ENCODE data around the gene FAM161A. TPM values are rescaled to one million over a fixed set of nuclear protein-coding genes. Genes with fewer than 3 reads are reported as not detected.

Gene FAM161A
- total and polyA plus RNA-seq, 2 experiments from 2014 or later, result 16.2 to 27.4 TPM

DNA sequence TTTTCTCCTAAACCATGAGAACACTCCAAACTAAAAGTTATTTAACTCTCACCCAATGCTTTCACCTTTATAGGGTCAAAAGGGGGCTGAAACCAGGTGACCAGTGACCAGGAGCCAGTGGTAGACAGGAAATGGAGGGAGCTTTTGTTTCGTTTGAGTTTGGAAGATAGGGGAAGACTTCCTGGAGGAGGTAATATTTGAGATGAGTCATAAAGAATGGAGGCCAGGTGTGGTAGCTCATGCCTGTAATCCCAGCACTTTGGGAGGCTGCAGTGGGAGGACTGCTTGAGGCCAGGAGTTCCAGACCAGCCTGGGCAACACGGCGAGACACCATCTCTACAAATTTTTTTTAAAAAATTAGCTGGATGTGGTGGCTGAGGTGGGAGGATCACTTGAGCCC is 8.5 kb downstream of the FAM161A start (continued):
- TF ChIP-seq, protein P1, sequence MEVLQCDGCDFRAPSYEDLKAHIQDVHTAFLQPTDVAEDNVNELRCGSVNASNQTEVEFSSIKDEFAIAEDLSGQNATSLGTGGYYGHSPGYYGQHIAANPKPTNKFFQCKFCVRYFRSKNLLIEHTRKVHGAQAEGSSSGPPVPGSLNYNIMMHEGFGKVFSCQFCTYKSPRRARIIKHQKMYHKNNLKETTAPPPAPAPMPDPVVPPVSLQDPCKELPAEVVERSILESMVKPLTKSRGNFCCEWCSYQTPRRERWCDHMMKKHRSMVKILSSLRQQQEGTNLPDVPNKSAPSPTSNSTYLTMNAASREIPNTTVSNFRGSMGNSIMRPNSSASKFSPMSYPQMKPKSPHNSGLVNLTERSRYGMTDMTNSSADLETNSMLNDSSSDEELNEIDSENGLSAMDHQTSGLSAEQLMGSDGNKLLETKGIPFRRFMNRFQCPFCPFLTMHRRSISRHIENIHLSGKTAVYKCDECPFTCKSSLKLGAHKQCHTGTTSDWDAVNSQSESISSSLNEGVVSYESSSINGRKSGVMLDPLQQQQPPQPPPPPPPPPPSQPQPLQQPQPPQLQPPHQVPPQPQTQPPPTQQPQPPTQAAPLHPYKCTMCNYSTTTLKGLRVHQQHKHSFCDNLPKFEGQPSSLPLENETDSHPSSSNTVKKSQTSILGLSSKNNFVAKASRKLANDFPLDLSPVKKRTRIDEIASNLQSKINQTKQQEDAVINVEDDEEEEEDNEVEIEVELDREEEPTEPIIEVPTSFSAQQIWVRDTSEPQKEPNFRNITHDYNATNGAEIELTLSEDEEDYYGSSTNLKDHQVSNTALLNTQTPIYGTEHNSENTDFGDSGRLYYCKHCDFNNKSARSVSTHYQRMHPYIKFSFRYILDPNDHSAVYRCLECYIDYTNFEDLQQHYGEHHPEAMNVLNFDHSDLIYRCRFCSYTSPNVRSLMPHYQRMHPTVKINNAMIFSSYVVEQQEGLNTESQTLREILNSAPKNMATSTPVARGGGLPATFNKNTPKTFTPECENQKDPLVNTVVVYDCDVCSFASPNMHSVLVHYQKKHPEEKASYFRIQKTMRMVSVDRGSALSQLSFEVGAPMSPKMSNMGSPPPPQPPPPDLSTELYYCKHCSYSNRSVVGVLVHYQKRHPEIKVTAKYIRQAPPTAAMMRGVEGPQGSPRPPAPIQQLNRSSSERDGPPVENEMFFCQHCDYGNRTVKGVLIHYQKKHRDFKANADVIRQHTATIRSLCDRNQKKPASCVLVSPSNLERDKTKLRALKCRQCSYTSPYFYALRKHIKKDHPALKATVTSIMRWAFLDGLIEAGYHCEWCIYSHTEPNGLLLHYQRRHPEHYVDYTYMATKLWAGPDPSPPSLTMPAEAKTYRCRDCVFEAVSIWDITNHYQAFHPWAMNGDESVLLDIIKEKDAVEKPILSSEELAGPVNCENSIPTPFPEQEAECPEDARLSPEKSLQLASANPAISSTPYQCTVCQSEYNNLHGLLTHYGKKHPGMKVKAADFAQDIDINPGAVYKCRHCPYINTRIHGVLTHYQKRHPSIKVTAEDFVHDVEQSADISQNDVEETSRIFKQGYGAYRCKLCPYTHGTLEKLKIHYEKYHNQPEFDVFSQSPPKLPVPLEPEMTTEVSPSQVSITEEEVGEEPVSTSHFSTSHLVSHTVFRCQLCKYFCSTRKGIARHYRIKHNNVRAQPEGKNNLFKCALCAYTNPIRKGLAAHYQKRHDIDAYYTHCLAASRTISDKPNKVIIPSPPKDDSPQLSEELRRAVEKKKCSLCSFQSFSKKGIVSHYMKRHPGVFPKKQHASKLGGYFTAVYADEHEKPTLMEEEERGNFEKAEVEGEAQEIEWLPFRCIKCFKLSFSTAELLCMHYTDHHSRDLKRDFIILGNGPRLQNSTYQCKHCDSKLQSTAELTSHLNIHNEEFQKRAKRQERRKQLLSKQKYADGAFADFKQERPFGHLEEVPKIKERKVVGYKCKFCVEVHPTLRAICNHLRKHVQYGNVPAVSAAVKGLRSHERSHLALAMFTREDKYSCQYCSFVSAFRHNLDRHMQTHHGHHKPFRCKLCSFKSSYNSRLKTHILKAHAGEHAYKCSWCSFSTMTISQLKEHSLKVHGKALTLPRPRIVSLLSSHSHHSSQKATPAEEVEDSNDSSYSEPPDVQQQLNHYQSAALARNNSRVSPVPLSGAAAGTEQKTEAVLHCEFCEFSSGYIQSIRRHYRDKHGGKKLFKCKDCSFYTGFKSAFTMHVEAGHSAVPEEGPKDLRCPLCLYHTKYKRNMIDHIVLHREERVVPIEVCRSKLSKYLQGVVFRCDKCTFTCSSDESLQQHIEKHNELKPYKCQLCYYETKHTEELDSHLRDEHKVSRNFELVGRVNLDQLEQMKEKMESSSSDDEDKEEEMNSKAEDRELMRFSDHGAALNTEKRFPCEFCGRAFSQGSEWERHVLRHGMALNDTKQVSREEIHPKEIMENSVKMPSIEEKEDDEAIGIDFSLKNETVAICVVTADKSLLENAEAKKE (CRISPR knock-in tag; IDR thresholded peaks at IDR 0.05), result no peak
- no peak for TF ChIP-seq ZNF331 (CRISPR knock-in tag; IDR thresholded peaks at IDR 0.05; ENCODE audit: low read depth)
- no peak for TF ChIP-seq NANOG (IDR thresholded peaks at IDR 0.05; ENCODE audit: borderline replicate concordance)
- no peak for TF ChIP-seq EZH2 (IDR thresholded peaks at IDR 0.05; ENCODE audit: low read depth, unreplicated experiment)
- TF ChIP-seq, protein P2, sequence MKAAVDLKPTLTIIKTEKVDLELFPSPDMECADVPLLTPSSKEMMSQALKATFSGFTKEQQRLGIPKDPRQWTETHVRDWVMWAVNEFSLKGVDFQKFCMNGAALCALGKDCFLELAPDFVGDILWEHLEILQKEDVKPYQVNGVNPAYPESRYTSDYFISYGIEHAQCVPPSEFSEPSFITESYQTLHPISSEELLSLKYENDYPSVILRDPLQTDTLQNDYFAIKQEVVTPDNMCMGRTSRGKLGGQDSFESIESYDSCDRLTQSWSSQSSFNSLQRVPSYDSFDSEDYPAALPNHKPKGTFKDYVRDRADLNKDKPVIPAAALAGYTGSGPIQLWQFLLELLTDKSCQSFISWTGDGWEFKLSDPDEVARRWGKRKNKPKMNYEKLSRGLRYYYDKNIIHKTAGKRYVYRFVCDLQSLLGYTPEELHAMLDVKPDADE (IDR thresholded peaks at IDR 0.05), result no peak

DNA sequence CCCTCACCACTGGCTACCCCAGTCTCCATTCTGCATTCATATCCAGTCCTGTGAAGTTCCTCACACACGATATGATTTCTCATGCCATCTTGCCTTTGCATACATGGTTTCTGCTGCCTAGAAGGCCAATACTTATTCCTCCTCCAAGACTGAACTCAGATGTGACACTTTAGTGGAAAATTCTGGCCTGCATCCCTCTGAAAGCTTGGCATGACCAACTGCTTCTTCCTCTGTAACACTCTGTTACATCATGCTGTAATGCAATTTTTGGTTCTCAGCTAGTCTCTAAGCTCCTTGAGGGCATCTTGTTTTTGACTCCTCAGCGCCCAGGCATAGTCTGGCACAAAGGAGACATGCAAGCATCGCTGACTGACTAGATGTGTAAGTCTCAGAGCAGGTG is 12.6 kb downstream of the FAM161A start:
- Mint-ChIP-seq H3K36me3 (ENCODE audit: low read depth) (peaks cover 6% of the 10 kb centered on the region; the same call in 1 of the 3 replicates), H3K4me1 (no peaks in the 10 kb centered on the region; the same call in 2 of the 3 replicates), H3K4me3 (no peak overlapping the region), H3K27me3 (ENCODE audit: insufficient read depth, low read depth, poor library complexity) (peaks cover 6% of the 10 kb centered on the region), H3K9me3 (no peaks in the 10 kb centered on the region), H3K27ac (no peak overlapping the region)
- Histone ChIP-seq H3K4me2 (no peak overlapping the region), H3K4me1 (ENCODE audit: insufficient read depth) (no peaks in the 10 kb centered on the region), H3K4me3 (no peak overlapping the region), H3K27me3 (ENCODE audit: insufficient read depth) (no peaks in the 10 kb centered on the region), H3K9me2 (ENCODE audit: insufficient read depth) (no peaks in the 10 kb centered on the region), H3F3A (replicated peaks; ENCODE audit: low read depth) (no peaks in the 10 kb centered on the region), H2AFZ (no peak overlapping the region), H3K36me3 (ENCODE audit: insufficient read depth) (no peaks in the 10 kb centered on the region; the same call in 1 of the 2 replicates), H3K79me2 (replicated peaks; ENCODE audit: insufficient read depth) (no peaks in the 10 kb centered on the region), H4K20me1 (replicated peaks; ENCODE audit: insufficient read depth) (no peaks in the 10 kb centered on the region), H3K27ac (ENCODE audit: low read depth) (no peak overlapping the region)
- DNase-seq (ENCODE audit: low spot score) (no peak), ATAC-seq (no peak)
- TF ChIP-seq, protein P1 (CRISPR knock-in tag; IDR thresholded peaks at IDR 0.05), result no peak
- TF ChIP-seq CREB1 (CRISPR knock-in tag; IDR thresholded peaks at IDR 0.05; ENCODE audit: low read depth) (no peak), EZH2phosphoT487 (IDR thresholded peaks at IDR 0.05; ENCODE audit: unreplicated experiment) (no peak), ZNF114 (CRISPR knock-in tag; IDR thresholded peaks at IDR 0.05) (no peak), ZNF331 (CRISPR knock-in tag; IDR thresholded peaks at IDR 0.05; ENCODE audit: low read depth) (no peak), EZH2 (IDR thresholded peaks at IDR 0.05; ENCODE audit: low read depth, unreplicated experiment) (no peak), STAT1 (IDR thresholded peaks at IDR 0.05; ENCODE audit: unreplicated experiment) (no peak)
